IgD-negative memory B cell (primary cell): Measurements from ENCODE around the gene TAF8. TPM values are rescaled to one million over a fixed set of nuclear protein-coding genes. Genes with fewer than 3 reads are reported as not detected.
A peak's percentile ranks its signal among the peaks of the same experiment; 100 is the strongest.
"Not testable (repeated sequence)": the region's sequence is repeated elsewhere in the genome, so short reads cannot be mapped to it uniquely, and the experiment has no call there.

ENCODE experiments used
- H3K27ac Mint-ChIP-seq, 3 donors: one replicate each; pipeline ENCODE4 v1.8.0; 2020 to 2022; ENCODE audit warnings: mild to moderate bottlenecking in 3 of 3, mixed read lengths in 3 of 3, moderate library complexity in 1 of 3
- H3K27me3 Mint-ChIP-seq: one replicate; pipeline ENCODE4 v1.8.0; 2021; ENCODE audit warnings: mixed read lengths
- H3K36me3 Mint-ChIP-seq: one replicate; pipeline ENCODE4 v1.8.0; 2020; ENCODE audit warnings: mild to moderate bottlenecking, mixed read lengths
- H3K4me1 Mint-ChIP-seq, 3 donors: one replicate each; pipeline ENCODE4 v1.8.0; 2020 to 2022; ENCODE audit warnings: mixed read lengths in 3 of 3, mild to moderate bottlenecking in 1 of 3
- H3K4me3 Mint-ChIP-seq, 4 donors: one replicate each; pipeline ENCODE4 v1.8.0; 2020 to 2022; ENCODE audit warnings: mild to moderate bottlenecking in 4 of 4, mixed read lengths in 4 of 4, moderate library complexity in 3 of 4
- H3K9me3 Mint-ChIP-seq, 3 donors: one replicate each; pipeline ENCODE4 v1.8.0; 2020 to 2021; ENCODE audit warnings: mixed read lengths in 3 of 3, mild to moderate bottlenecking in 1 of 3
- polyA plus RNA-seq: library from polyadenylated mRNA; unstranded; fragments of 300-500 nt; fragmentation: Illumina TruSeq; gene quantifications from one replicate; pipeline ENCODE4 v1.2.3, GENCODE V29; 2021

Gene TAF8, protein sequence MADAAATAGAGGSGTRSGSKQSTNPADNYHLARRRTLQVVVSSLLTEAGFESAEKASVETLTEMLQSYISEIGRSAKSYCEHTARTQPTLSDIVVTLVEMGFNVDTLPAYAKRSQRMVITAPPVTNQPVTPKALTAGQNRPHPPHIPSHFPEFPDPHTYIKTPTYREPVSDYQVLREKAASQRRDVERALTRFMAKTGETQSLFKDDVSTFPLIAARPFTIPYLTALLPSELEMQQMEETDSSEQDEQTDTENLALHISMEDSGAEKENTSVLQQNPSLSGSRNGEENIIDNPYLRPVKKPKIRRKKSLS
- polyA plus RNA-seq = 22.2 TPM

DNA sequence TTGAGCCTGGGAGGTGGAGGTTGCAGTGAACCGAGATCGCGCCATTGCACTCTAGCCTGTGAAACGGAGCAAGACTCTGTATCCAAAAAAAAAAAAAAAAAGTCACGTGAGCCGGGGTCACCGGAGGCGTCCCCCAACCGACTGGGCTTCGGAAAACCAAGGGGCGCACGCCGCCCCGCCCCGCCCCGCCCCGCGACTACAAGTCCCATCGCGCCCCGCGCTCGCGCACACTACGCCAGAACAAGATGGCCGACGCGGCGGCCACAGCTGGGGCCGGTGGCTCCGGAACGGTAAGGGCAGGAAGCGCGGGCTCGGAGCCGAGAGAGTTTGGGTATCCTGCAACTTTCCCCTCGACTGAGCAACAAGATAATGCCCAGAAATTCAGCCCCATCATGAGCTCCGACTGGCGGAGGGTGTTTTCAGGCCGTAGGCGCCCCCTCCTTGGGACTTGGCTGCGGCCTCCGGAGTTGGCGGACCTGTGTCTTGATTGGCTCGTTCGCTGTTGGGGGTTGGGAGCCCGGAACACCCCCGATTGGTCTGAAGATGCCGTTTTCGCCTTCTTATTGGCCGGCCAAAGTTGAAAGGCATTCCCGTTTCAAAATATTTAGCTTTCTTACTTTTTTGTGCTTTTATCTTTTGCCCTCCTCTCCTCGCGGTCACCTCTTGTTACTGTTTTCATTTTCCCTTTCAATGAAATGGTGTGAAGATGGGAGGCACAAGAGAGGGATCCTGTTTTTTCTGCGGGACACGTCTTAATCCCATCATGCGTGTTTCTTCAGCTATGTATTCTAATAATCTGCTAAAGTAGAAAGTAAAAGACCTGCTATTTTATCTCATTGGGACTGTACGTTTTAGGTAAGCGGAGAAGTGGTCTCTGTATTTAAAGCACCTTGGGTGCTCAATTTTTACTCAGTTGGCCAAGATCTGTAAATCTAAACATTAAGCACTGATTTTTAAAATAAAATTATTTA, at the start of gene TAF8:
TAF8 (plus strand) TSS at position 228 of the 971 bp plus-strand sequence; CDS start at position 246, 18 bp downstream.
- H3K36me3 Mint-ChIP-seq = no peaks in the 10 kb centered on the region

DNA sequence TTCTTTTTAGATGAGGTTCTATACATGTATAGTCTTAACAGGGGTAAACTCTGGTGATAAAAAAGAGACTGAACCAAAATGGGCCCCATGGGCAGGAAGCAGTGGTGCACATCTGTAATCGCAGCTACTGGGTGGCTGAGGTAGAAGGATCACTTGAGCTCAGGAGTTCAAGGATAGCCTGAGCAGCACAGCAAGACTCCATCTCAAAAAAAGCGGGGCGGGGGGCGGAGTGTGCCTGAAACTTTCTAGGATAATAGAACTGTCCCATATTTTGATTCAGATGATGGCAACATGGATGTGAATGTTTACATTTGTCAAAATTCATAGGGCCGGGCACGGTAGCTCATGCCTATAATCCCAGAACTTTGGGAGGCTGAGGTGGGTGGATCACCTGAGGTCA, 48.8 kb upstream of the TAF8 start:
- H3K36me3 Mint-ChIP-seq = peaks cover 6% of the 10 kb centered on the region
- no peaks in the 10 kb centered on the region for H3K27me3 Mint-ChIP-seq
- H3K9me3 Mint-ChIP-seq = no peaks in the 10 kb centered on the region
- H3K4me3 Mint-ChIP-seq = no peak overlapping the region
- no peak overlapping the region for H3K27ac Mint-ChIP-seq
- H3K4me1 Mint-ChIP-seq = peaks cover 6 to 9% (median 9%) of the 10 kb centered on the region in 3 donors

More for the DNA sequence above, at the start of gene TAF8:
- Mint-ChIP-seq H3K4me1 (peaks cover 33 to 35% (median 34%) of the 10 kb centered on the region in 3 donors), H3K4me3 (peak within 1 kb of the TSS; percentile 98 to 100 (median 99)), H3K9me3 (no peaks in the 10 kb centered on the region), H3K27ac (peak within 1 kb of the TSS; percentile 98 to 99 (median 98)), H3K27me3 (no peaks in the 10 kb centered on the region)

DNA sequence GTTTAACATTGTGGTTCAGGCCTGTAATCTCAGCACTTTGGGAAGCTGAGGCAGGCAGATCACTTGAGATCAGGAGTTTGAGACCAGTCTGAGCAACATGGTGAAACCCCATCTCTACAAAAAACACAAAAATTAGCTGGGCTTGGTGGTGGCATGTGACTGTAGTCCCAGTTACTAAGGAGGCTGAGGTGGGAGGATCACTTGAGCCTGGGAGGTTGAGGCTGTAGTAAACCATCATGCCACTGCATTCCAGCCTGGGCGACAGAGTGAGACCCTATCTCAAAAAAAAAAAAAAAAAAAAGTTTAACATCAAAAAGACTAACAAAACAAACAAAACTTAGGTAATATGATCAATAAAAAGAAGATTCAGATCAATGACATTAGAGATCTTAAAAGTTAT, 46.7 kb upstream of the TAF8 start:
- peaks cover 20 to 22% (median 21%) of the 10 kb centered on the region in 3 donors for H3K4me1 Mint-ChIP-seq
- H3K27me3 Mint-ChIP-seq, H3K36me3 Mint-ChIP-seq, H3K27ac Mint-ChIP-seq, H3K9me3 Mint-ChIP-seq, H3K4me3 Mint-ChIP-seq: not testable (repeated sequence)

DNA sequence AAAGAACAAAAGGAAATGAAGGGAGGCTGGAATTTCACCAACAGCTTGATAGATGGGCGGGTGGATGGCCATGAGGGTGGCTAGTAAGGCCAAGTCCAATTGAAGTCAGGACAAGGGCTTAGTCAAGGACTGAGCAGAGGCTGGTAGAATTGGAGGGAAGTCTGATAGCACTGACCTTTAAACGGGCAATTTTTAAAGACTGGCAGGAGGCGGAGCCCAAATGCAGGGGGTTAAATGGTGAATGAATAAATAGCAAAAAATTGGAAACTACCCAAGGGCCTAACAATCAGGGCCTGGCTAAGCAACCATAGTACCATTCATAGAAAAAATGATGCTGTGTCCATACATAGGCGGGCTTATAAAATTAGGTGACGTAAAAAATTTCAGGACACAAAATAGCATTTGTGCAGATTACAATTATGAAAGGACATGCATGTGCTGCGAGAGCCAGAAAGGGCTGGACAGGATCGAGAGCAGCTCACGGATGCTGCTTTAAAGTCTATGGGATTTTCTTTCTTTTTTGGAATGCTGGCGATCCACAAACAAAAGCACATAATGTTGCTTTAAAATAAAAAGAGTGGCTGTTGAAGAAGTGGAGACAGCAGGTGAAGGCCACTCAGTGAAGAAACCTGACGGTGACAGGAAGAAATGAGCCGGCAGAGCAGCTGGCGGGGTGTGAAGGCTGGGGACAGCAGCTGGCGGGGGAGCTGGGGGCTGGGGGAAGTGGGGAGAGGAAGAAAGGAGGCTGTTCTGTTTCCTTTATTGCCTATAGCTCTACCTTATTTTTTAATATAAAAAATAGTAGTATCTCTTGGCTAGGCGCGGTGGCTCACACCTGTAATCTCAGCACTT, 42.8 kb upstream of the TAF8 start:
- H3K36me3 Mint-ChIP-seq = peaks cover 1% of the 10 kb centered on the region

DNA sequence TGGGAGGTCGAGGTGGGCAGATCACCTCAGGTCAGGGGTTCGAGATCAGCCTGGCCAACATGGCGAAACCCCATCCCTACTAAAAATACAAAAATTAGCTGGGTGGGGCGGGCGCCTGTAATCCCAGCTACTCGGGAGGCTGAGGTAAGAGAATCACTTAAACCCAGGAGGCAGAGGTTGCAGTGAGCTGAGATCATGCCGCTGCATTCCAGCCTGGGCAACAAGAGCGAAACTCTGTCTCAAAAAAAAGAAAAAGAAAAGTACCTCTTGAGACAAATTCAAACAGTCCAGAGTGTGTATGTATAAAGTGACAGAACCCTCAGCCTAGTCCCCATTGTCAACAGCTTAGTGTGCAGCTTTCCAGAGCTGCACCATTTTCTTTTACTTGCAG, 42.2 kb upstream of the TAF8 start:
- H3K4me1 Mint-ChIP-seq = peaks cover 36 to 38% (median 37%) of the 10 kb centered on the region in 3 donors
- H3K27me3 Mint-ChIP-seq, H3K36me3 Mint-ChIP-seq, H3K9me3 Mint-ChIP-seq, H3K4me3 Mint-ChIP-seq: not testable (repeated sequence)
- H3K27ac Mint-ChIP-seq = peak overlapping the region in 1 of 3 donors; percentile 61

More for the DNA sequence above, 42.8 kb upstream of the TAF8 start:
- Mint-ChIP-seq H3K9me3 (no peaks in the 10 kb centered on the region), H3K27me3 (peaks cover 3% of the 10 kb centered on the region), H3K4me1 (peaks cover 36 to 37% (median 36%) of the 10 kb centered on the region in 3 donors), H3K27ac (peak overlapping the region; percentile 11 to 61 (median 60)), H3K4me3 (peak overlapping the region in 2 of 4 donors; percentile 72 to 81)

DNA sequence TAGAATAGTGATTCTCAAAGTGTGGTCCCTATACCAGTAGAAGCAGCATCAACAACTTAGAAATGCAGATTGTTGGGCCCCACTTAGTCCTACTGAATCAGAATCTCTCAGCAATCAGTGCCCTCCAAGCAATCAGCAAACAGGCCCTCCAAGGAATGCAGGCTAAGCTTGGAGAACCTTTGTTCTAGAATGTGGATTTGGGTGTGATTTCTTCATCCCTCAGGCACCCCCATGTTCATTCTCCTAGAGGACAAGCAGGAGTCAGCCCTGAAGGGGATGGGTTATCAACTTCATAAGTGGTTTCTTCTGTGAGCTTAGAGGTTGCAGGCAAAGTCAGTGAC, 40.5 kb upstream of the TAF8 start:
- Mint-ChIP-seq H3K27me3 (peaks cover 3% of the 10 kb centered on the region), H3K27ac (peak overlapping the region; percentile 50 to 74 (median 59)), H3K4me3 (peak overlapping the region in 2 of 4 donors; percentile 47 to 72), H3K36me3 (peaks cover 3% of the 10 kb centered on the region), H3K9me3 (no peaks in the 10 kb centered on the region), H3K4me1 (peaks cover 36 to 45% (median 43%) of the 10 kb centered on the region in 3 donors)

DNA sequence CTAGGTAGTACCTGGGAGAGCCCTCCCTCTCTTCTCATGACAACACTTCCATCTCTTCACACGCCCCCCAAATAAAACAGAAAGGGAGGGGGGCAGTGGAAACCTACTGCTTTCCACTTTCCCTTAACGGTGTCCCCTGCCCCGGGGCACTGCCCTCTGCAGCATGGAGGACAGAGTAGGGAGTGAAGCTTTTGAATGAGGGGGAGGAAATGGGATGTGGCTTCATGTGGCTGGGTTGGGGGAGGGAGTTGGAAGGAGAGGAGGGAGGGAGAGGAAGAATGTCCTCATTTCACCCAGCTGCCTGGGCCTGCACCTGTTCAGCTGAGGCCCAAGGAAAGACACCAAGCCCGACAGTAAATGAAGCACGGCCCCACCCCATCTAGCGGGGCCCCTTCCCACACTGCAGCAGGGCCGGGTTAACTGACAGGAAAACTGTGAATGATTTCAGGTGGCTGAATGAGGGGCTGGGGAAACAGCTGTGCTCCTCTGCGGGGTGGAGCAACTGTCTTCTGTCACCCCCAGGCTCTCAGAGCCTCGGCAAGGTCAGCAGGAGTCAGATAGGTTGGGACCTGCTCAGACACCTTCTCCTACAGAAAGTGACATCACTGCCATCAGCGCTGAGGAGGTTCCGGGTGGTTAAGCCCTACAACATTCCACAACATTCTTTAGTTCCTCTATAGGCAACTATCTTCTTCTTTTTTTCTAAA, 40.0 kb upstream of the TAF8 start:
- Mint-ChIP-seq H3K27me3 (peaks cover 3% of the 10 kb centered on the region), H3K9me3 (no peaks in the 10 kb centered on the region), H3K27ac (peak overlapping the region; percentile 50 to 74 (median 59)), H3K4me1 (peaks cover 36 to 45% (median 43%) of the 10 kb centered on the region in 3 donors), H3K36me3 (peaks cover 2% of the 10 kb centered on the region), H3K4me3 (peak overlapping the region in 2 of 4 donors; percentile 72 to 80)

DNA sequence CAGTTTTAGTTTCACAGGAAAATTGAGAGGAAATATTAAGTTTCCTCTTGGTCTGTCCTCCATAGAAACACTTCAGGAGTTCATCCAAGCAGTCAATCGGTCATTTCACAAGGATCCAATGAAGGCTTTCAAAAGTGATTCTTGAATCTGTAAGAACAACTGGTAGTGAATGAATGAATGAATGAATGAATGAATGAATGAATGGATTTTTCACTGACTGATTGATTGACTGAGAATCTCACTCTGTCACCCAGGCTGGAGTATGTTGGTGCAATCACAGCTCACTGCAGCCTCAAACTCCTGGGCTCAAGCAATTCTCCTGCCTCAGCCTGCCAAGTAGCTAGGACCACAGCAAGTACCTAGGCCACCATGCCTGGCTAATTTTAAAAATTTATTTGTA, 39.4 kb upstream of the TAF8 start:
- Mint-ChIP-seq H3K27ac (peak overlapping the region in 1 of 3 donors; percentile 16), H3K4me3 (peak overlapping the region in 1 of 4 donors; percentile 37), H3K9me3 (no peaks in the 10 kb centered on the region), H3K4me1 (peaks cover 36 to 45% (median 43%) of the 10 kb centered on the region in 3 donors), H3K27me3 (peaks cover 3% of the 10 kb centered on the region), H3K36me3 (peaks cover 2% of the 10 kb centered on the region)

DNA sequence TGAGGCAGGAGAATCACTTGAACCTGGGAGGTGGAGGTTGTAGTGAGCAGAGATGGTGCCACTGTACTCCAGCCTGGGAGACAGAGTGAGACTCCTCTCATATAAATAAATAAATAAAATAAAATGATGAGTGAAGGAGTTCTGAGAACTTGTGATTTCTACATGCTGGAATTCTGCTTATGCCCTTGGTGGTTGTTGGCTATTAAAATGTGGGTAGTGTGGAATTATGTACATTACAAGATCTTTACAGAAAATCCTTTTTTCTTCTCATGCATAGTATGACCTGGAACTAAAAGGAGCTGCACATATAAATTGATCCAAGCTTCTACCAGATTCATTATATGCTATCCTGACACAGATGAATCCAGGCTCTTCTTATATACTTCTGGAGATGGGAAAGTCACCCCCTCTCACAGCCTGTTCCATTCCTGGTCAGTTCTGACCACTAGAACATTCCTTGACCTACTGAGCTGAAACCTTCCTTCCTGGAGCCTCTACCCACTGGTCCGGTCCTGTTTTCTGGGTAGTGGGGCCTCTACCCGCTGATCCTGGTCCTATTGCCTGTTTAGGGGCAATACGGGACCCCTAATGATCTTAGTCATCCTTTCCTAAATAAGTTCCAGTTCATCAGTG, 37.7 kb upstream of the TAF8 start:
- no peak overlapping the region for H3K27ac Mint-ChIP-seq
- no peaks in the 10 kb centered on the region for H3K9me3 Mint-ChIP-seq
- H3K36me3 Mint-ChIP-seq = peaks cover 4% of the 10 kb centered on the region
- H3K4me3 Mint-ChIP-seq = peak overlapping the region in 1 of 4 donors; percentile 44
- H3K27me3 Mint-ChIP-seq = peaks cover 3% of the 10 kb centered on the region
- H3K4me1 Mint-ChIP-seq = peaks cover 32 to 43% (median 38%) of the 10 kb centered on the region in 3 donors

DNA sequence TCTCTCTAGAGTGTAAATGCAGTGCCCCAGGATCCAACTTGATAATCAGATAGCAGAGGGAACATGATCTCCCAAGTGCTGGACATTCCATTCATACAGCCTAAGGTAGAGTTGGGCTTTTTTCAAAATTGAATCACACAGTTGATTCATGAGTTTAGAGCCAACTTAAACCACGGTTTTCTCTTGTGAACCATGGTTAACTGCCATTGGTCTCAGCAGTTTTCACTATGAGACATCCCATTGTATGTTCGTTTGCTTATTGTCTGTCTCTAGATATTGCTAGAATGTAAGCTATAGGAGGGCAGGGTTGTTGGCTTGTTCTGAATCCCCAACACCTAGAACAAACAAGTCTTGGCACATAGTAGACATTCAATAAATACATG, 37.2 kb upstream of the TAF8 start:
- Mint-ChIP-seq H3K36me3 (peaks cover 4% of the 10 kb centered on the region), H3K4me1 (peaks cover 29 to 41% (median 36%) of the 10 kb centered on the region in 3 donors), H3K9me3 (no peaks in the 10 kb centered on the region), H3K27ac (no peak overlapping the region), H3K27me3 (peaks cover 3% of the 10 kb centered on the region), H3K4me3 (peak overlapping the region in 1 of 4 donors; percentile 44)

DNA sequence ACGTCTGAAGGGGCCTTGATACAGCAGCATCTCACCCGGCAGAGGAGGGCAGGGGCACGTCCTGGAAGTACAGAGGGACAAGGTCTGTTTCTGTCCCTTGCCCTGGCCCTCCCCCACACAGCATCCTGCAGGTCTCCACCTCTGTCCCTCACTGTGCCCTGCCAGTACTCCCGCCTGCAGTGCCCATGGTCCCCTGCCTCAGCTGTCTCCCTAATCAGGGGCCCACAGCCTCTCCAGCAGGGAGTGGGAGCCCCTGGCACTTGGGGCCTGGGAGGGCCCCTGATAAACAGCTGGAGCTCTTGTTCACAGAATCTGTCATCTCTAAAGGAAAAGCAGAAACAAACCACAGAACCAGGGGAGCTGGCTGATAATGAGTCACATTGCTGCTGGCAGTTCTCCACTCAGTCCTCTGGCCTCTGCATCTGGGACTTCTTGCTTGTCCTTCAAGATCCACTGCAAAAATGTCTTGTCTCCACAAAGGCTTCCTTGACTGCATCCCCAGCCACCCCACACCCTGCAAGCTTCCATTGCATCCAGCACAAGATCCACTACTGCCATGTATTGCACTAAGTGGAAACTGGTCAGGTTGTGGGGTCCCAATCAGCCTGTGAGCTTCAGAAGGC, 33.2 kb upstream of the TAF8 start:
- no peaks in the 10 kb centered on the region for H3K9me3 Mint-ChIP-seq
- peak overlapping the region in 1 of 3 donors; percentile 16 for H3K27ac Mint-ChIP-seq
- peak overlapping the region in 1 of 4 donors; percentile 8 for H3K4me3 Mint-ChIP-seq
- peaks cover 3% of the 10 kb centered on the region for H3K27me3 Mint-ChIP-seq
- peaks cover 19 to 38% (median 29%) of the 10 kb centered on the region in 3 donors for H3K4me1 Mint-ChIP-seq
- peaks cover 4% of the 10 kb centered on the region for H3K36me3 Mint-ChIP-seq

DNA sequence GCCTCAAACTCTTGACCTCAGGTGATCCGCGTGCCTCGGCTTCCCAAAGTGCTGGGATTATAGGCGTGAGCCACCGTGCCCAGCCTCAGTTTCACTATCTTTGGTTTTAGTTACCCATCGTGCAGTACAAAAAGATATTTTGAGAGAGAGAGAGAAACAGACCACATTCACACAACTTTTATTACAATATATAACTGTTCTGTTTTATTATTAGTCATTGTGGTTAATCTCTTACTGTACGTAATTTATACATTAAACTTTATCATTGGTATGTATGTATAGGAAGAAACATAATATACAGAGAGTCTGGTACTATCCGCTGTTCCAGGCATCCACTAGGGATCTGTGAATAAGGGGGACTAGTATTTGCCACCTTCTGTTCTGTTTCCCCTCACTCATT, 29.4 kb upstream of the TAF8 start:
- Mint-ChIP-seq H3K9me3 (no peaks in the 10 kb centered on the region), H3K27me3 (peaks cover 3% of the 10 kb centered on the region), H3K27ac (peak overlapping the region; percentile 86 to 98 (median 97)), H3K36me3 (peaks cover 5% of the 10 kb centered on the region), H3K4me3 (peak overlapping the region in 3 of 4 donors; percentile 31 to 87 (median 65)), H3K4me1 (peaks cover 38 to 55% (median 41%) of the 10 kb centered on the region in 3 donors)
